Panc1 (cell line): ENCODE results near the gene ZDHHC9.

ENCODE experiments used
- CTCF ChIP-seq: fragments of 450-650 bp; IDR thresholded peaks from 2 replicates; pipeline ENCODE4 v1.5.1; 2017; ENCODE audit warnings: mild to moderate bottlenecking
- POLR2AphosphoS5 ChIP-seq: IDR thresholded peaks from 2 replicates; pipeline ENCODE4 v1.6.1; 2012; ENCODE audit warnings: mild to moderate bottlenecking, low read depth, low read length, moderate library complexity
- REST ChIP-seq, 2 experiments: IDR thresholded peaks; 2 replicates each; pipeline ENCODE4 v1.6.1; 2011 to 2012; ENCODE audit warnings: low read depth in 2 of 2, control low read depth in 1 of 2, low read length in 1 of 2, mild to moderate bottlenecking in 1 of 2, moderate library complexity in 1 of 2; ENCODE audit not compliant: insufficient read depth in 1 of 2

GRCh38 chrX:129783291-129783713, 60.4 kb downstream of the ZDHHC9 start:
- TF ChIP-seq CTCF, result no peak
- no peak for TF ChIP-seq REST (IDR thresholded peaks at IDR 0.05; ENCODE audit: insufficient read depth in 1 of 2, low read depth in 2 of 2, low read length in 1 of 2)
- TF ChIP-seq POLR2AphosphoS5, result no peak
